Measurements from ENCODE around the gene PTPN9.

PTPN9 gene

DNA sequence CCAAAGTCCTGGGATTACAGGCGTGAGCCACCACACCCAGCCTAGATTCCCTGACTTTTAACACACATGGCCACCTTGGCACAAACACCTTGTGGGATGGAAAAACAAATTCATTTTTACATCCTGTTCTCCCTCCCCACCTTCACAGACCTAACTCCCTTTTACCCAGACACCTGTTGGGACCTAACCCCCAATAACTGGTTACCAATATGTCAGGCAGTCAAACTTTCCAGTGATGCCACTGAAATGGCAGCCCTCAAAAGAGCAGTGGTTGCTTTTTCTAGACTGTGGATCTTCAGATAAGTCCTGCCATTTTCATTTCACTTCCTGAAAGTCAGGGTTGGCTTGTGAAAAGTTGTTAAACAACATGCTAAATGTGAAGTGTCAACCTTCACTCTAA is 162.5 kb downstream of the PTPN9 start:
- DNase-seq (ENCODE audit: low spot score), result no peak

Data from HuH-7.5 (cell line).